ENCODE results near the gene NUDT8. TPM values are rescaled to one million over a fixed set of nuclear protein-coding genes. Genes with fewer than 3 reads are reported as not detected.
"Not testable (repeated sequence)": the region's sequence is repeated elsewhere in the genome, so short reads cannot be mapped to it uniquely, and the experiment has no call there.

The NUDT8 gene
- total and polyA plus RNA-seq, 5 donors from 2014 or later: 1.2 to 3.7 (median 2.1) TPM

- no peaks in the 10 kb centered on the region for H3K27me3 ChIP-seq (ENCODE audit: control insufficient read depth, insufficient read depth, low read length)
- H3K36me3 ChIP-seq (ENCODE audit: control insufficient read depth, insufficient read depth, low read length): no peaks in the 10 kb centered on the region
- H3K4me1 ChIP-seq (ENCODE audit: control insufficient read depth, insufficient read depth, low read length, poor library complexity, severe bottlenecking): no peaks in the 10 kb centered on the region
- Mint-ChIP-seq H3K4me1 (peaks cover 4 to 7% (median 5%) of the 10 kb centered on the region in 4 donors), H3K36me3 (no peaks in the 10 kb centered on the region), H3K4me3 (no peak overlapping the region), H3K27ac (no peak overlapping the region), H3K9me3 (no peaks in the 10 kb centered on the region), H3K27me3 (peaks cover 10% of the 10 kb centered on the region)
- DNase-seq: no peak
- H3K4me3 ChIP-seq (ENCODE audit: low read depth, low read length): no peak overlapping the region
- no peak for ATAC-seq (ENCODE audit: low read depth in 2 of 2)
- no peak overlapping the region for H3K27ac ChIP-seq (ENCODE audit: insufficient read depth, low read length, poor library complexity, severe bottlenecking)
- no peaks in the 10 kb centered on the region for H3K9me3 ChIP-seq (ENCODE audit: control insufficient read depth in 2 of 2, low read length in 2 of 2)
Measured at GRCh38 chr11:67663532-67664212, 33.9 kb upstream of the NUDT8 start.

- no peaks in the 10 kb centered on the region for H3K27me3 ChIP-seq (ENCODE audit: control insufficient read depth, insufficient read depth, low read length)
- H3K9me3 ChIP-seq (ENCODE audit: control insufficient read depth in 2 of 2, low read length in 2 of 2): no peaks in the 10 kb centered on the region
- peaks cover 4 to 7% (median 5%) of the 10 kb centered on the region in 4 donors for H3K4me1 Mint-ChIP-seq
- no peaks in the 10 kb centered on the region for H3K36me3 ChIP-seq (ENCODE audit: control insufficient read depth, insufficient read depth, low read length)
- no peak overlapping the region for H3K4me3 ChIP-seq (ENCODE audit: low read depth, low read length)
- DNase-seq (no peak), ATAC-seq (ENCODE audit: low read depth in 2 of 2) (no peak)
- no peaks in the 10 kb centered on the region for H3K4me1 ChIP-seq (ENCODE audit: control insufficient read depth, insufficient read depth, low read length, poor library complexity, severe bottlenecking)
- peaks cover 10% of the 10 kb centered on the region for H3K27me3 Mint-ChIP-seq
- no peak overlapping the region for H3K4me3 Mint-ChIP-seq
- H3K27ac ChIP-seq (ENCODE audit: insufficient read depth, low read length, poor library complexity, severe bottlenecking): no peak overlapping the region
- H3K36me3 Mint-ChIP-seq: no peaks in the 10 kb centered on the region
- no peaks in the 10 kb centered on the region for H3K9me3 Mint-ChIP-seq
- H3K27ac Mint-ChIP-seq: no peak overlapping the region
Measured at GRCh38 chr11:67662835-67663531, 33.2 kb upstream of the NUDT8 start.

DNA sequence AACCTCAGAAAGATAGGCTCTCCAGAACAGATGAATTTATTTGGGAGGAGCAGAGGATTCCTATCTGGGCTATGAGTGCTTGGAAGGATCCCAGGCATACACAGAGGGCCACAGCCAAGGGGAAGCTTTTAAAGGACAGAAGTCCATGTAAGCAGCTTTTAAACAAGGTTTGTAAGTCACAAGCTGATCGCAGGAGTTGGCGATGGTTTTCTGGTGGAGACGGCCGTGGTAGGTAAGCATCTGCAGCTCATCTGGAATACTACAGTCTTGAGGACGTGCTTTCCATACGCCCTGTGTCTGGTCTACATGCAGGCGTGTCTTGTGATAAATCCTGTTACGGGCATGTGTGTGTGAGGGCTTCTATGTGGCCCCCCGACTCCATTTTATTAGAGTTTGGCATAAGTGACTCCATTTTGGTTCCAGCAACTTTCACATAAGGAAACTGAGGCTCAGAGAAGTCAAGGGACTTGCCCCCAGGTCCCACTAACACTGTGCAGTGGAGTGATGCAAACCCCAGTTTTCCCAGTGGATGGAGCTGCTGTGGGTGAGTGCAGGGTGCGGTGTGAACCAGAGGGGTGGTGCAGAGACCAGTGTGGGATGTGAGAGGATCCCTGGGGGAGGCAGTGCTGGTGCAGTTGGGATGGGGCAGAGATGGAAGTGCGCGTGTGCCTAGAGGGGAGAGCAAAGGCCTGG, 32.6 kb upstream of the NUDT8 start:
- Mint-ChIP-seq H3K27ac (peak overlapping the region in 1 of 3 donors; percentile 53), H3K27me3 (peaks cover 10% of the 10 kb centered on the region), H3K4me3 (no peak overlapping the region), H3K36me3 (no peaks in the 10 kb centered on the region), H3K4me1 (peaks cover 4 to 8% (median 6%) of the 10 kb centered on the region in 4 donors), H3K9me3 (no peaks in the 10 kb centered on the region)
- no peak overlapping the region for H3K4me3 ChIP-seq (ENCODE audit: low read depth, low read length)
- no peaks in the 10 kb centered on the region for H3K36me3 ChIP-seq (ENCODE audit: control insufficient read depth, insufficient read depth, low read length)
- H3K9me3 ChIP-seq (ENCODE audit: control insufficient read depth in 2 of 2, low read length in 2 of 2): no peaks in the 10 kb centered on the region
- DNase-seq (no peak), ATAC-seq (ENCODE audit: low read depth in 2 of 2) (no peak)
- H3K27me3 ChIP-seq (ENCODE audit: control insufficient read depth, insufficient read depth, low read length): no peaks in the 10 kb centered on the region
- no peak overlapping the region for H3K27ac ChIP-seq (ENCODE audit: insufficient read depth, low read length, poor library complexity, severe bottlenecking)
- H3K4me1 ChIP-seq (ENCODE audit: control insufficient read depth, insufficient read depth, low read length, poor library complexity, severe bottlenecking): no peaks in the 10 kb centered on the region

DNA sequence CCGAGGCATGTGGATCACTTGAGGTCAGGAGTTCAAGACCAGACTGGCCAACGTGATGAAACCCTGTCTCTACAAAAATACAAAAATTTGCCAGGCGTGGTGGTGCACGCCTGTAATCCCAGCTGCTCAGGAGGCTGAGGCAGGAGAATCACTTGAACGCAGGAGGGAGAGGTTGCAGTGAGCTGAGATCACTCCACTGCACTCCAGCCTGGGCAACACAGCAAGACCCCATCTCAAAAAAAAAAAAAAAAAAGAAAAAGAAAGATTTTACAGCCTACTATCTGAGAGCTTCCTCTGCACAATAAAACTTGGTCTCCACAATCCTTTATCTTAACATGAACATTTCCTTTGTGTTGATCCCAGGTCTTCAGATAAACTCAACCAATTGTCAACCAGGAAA, 31.0 kb upstream of the NUDT8 start:
- not testable (repeated sequence) for DNase-seq; H3K9me3 ChIP-seq (ENCODE audit: control insufficient read depth in 2 of 2, low read length in 2 of 2); H3K27me3 Mint-ChIP-seq; H3K27me3 ChIP-seq (ENCODE audit: control insufficient read depth, insufficient read depth, low read length); H3K27ac ChIP-seq (ENCODE audit: insufficient read depth, low read length, poor library complexity, severe bottlenecking); ATAC-seq (ENCODE audit: low read depth in 2 of 2); H3K36me3 Mint-ChIP-seq; H3K4me3 ChIP-seq (ENCODE audit: low read depth, low read length); H3K9me3 Mint-ChIP-seq; H3K4me1 Mint-ChIP-seq; H3K4me1 ChIP-seq (ENCODE audit: control insufficient read depth, insufficient read depth, low read length, poor library complexity, severe bottlenecking); H3K36me3 ChIP-seq (ENCODE audit: control insufficient read depth, insufficient read depth, low read length)
- H3K27ac Mint-ChIP-seq: peak overlapping the region in 1 of 3 donors; percentile 74
- H3K4me3 Mint-ChIP-seq: peak overlapping the region in 1 of 4 donors; percentile 59

- not testable (repeated sequence) for H3K27me3 Mint-ChIP-seq; ATAC-seq (ENCODE audit: low read depth in 2 of 2); H3K27ac ChIP-seq (ENCODE audit: insufficient read depth, low read length, poor library complexity, severe bottlenecking); H3K9me3 Mint-ChIP-seq; H3K36me3 Mint-ChIP-seq; H3K9me3 ChIP-seq (ENCODE audit: control insufficient read depth in 2 of 2, low read length in 2 of 2); H3K4me3 Mint-ChIP-seq; DNase-seq; H3K4me1 ChIP-seq (ENCODE audit: control insufficient read depth, insufficient read depth, low read length, poor library complexity, severe bottlenecking); H3K27ac Mint-ChIP-seq; H3K4me3 ChIP-seq (ENCODE audit: low read depth, low read length); H3K36me3 ChIP-seq (ENCODE audit: control insufficient read depth, insufficient read depth, low read length); H3K27me3 ChIP-seq (ENCODE audit: control insufficient read depth, insufficient read depth, low read length)
- peaks cover 4 to 11% (median 7%) of the 10 kb centered on the region in 4 donors for H3K4me1 Mint-ChIP-seq
Measured at GRCh38 chr11:67659651-67660165, 30.0 kb upstream of the NUDT8 start.

DNA sequence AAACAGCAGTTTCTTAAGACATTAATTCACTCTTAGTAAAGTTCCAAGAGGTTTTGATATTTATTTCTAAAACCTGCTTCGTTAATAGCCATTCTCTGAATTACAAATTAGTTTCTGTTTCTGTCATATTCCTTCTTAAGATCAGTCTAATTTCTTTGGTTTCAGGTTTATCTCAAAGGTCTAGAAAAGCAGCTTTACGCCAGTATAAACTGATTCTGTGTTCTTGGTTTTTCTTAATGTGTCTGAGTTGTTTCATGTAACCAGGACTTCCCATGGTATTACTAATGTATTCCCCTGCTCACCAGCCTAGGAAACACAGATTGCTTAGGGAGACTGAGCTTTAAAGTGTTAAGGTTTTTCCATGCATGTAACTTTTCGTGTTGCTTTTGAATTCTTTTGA, 27.6 kb upstream of the NUDT8 start:
- Histone ChIP-seq H3K27me3 (ENCODE audit: control insufficient read depth, insufficient read depth, low read length) (no peaks in the 10 kb centered on the region), H3K27ac (ENCODE audit: insufficient read depth, low read length, poor library complexity, severe bottlenecking) (no peak overlapping the region), H3K9me3 (ENCODE audit: control insufficient read depth in 2 of 2, low read length in 2 of 2) (no peaks in the 10 kb centered on the region), H3K4me1 (ENCODE audit: control insufficient read depth, insufficient read depth, low read length, poor library complexity, severe bottlenecking) (peaks cover 4% of the 10 kb centered on the region), H3K36me3 (ENCODE audit: control insufficient read depth, insufficient read depth, low read length) (no peaks in the 10 kb centered on the region), H3K4me3 (ENCODE audit: low read depth, low read length) (peak overlapping the region; percentile 77)
- peak overlapping the region in 1 of 3 donors; percentile 31 for H3K27ac Mint-ChIP-seq
- peaks cover 4 to 11% (median 7%) of the 10 kb centered on the region in 4 donors for H3K4me1 Mint-ChIP-seq
- DNase-seq (peak in 1 of 3 donors; percentile 32), ATAC-seq (ENCODE audit: low read depth in 2 of 2) (no peak)
- peak overlapping the region; percentile 35 to 63 (median 46) for H3K4me3 Mint-ChIP-seq
- peaks cover 10% of the 10 kb centered on the region for H3K27me3 Mint-ChIP-seq
- H3K36me3 Mint-ChIP-seq: no peaks in the 10 kb centered on the region
- no peaks in the 10 kb centered on the region for H3K9me3 Mint-ChIP-seq

DNA sequence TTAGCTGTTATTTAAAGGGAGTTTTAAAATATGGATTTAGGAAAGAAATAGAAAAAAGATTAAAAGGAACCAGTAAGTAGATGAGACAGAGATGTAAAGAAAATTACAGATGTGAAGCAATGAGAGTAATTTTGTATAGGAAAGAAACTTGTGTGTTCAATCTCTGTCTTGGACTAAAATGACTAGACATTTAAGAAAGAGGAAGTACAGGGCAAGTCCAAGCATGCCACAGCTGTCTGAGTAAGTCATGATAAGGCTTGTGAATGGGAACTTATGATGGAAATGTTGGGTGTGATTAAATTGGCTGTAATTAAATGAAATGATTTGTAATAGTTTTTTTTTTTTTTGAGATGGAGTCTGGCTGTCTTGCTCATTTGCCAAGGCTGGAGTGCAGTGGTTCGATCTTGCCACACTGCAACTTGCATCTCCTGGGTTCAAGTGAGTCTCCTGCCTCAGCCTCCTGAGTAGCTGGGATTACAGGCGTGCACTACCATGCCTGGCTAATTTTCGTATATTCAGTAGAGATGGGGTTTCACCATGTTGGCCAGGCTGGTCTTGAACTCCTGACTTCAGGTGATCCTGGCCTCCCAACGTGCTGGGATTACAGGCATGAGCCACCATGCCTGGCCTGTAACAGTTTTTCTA, 26.7 kb upstream of the NUDT8 start:
- Mint-ChIP-seq H3K9me3 (no peaks in the 10 kb centered on the region), H3K4me1 (peaks cover 4 to 11% (median 7%) of the 10 kb centered on the region in 4 donors), H3K27me3 (peaks cover 5% of the 10 kb centered on the region), H3K36me3 (no peaks in the 10 kb centered on the region), H3K27ac (peak overlapping the region in 1 of 3 donors; percentile 36), H3K4me3 (peak overlapping the region in 2 of 4 donors; percentile 63 to 65)
- peak in 1 of 3 donors; percentile 41 for DNase-seq
- Histone ChIP-seq H3K36me3 (ENCODE audit: control insufficient read depth, insufficient read depth, low read length) (no peaks in the 10 kb centered on the region), H3K4me1 (ENCODE audit: control insufficient read depth, insufficient read depth, low read length, poor library complexity, severe bottlenecking) (peaks cover 4% of the 10 kb centered on the region), H3K27ac (ENCODE audit: insufficient read depth, low read length, poor library complexity, severe bottlenecking) (no peak overlapping the region), H3K4me3 (ENCODE audit: low read depth, low read length) (no peak overlapping the region), H3K9me3 (ENCODE audit: control insufficient read depth in 2 of 2, low read length in 2 of 2) (no peaks in the 10 kb centered on the region), H3K27me3 (ENCODE audit: control insufficient read depth, insufficient read depth, low read length) (no peaks in the 10 kb centered on the region)
- ATAC-seq (ENCODE audit: low read depth in 2 of 2): no peak

Measured in CD4-positive, CD25-positive, alpha-beta regulatory T cell (primary cell).